ENCODE data around the gene FOSL1.

Gene FOSL1

DNA sequence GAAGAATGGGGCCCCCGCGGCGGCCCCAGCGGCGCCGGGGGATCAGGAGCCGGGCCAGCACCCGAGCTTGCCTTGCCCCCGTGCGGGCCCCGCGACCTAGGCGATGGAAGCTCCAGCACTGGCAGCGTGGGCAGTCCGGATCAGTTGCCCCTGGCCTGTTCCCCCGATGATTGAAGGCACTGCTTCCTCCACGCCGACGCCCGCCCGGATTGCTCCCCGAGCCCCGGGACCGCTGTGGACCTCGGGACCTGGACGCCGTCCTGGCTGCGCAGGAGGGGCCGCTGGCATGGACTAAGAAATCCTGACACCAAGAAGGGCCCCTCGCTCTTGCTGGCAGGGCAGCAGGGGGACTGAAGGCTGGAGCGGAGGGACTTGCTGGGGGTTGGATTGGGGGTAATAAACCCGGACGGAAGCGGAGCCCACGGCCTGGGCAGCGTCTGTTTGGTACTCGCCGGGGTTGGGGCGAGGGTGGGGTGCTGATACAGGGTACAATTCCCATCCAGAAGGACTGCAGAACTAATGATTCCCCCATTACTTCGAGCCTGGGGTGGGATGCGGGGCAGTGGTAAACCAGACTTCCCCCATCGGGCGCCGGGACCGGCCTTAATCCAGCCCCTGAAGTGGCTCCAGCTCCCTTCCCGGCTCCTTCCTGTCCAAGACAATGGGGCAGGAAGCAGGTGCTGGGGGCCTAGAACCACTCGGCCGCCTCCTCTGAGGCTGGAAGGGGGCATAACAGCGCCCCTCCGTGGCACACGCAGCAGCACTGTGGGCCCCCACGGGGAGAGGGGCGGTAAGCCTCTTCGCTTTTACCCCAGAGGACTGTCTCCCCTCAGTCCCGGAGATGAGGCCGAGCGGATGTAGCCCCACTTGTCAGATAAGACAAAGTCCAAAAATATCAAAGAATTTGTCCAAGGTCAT is 8.7 kb downstream of the FOSL1 start:
- H3K18ac ChIP-seq (ENCODE audit: low read length), result peak overlapping the region; percentile 91
- H3K27ac ChIP-seq (ENCODE audit: low read depth, low read length), result no peak overlapping the region
- H2AK5ac ChIP-seq (ENCODE audit: low read length), result peak overlapping the region; percentile 60
- H2BK5ac ChIP-seq (ENCODE audit: low read depth, low read length, poor library complexity), result peak overlapping the region; percentile 24
- H3K79me1 ChIP-seq (ENCODE audit: low read length), result peaks cover 24% of the 10 kb centered on the region
- H3K23ac ChIP-seq (ENCODE audit: low read length), result no peak overlapping the region
- peak overlapping the region; percentile 69 for H4K8ac ChIP-seq (ENCODE audit: low read depth, low read length)
- peak overlapping the region; percentile 68 for H4K12ac ChIP-seq (ENCODE audit: low read depth, low read length)
- H3K4me3 ChIP-seq (ENCODE audit: low read depth, low read length), result peak overlapping the region; percentile 69
- H3K9me3 ChIP-seq (ENCODE audit: insufficient read depth, low read depth, low read length), result no peaks in the 10 kb centered on the region
- H3K4me1 ChIP-seq (ENCODE audit: control insufficient read depth in 1 of 2, insufficient read depth in 2 of 2, low read length in 2 of 2), result peaks cover 13 to 26% of the 10 kb centered on the region in 2 experiments
- DNase-seq, result no peak
- no peak overlapping the region for H2BK12ac ChIP-seq (ENCODE audit: low read length)
- no peaks in the 10 kb centered on the region for H3K27me3 ChIP-seq (ENCODE audit: insufficient read depth, low read length)
- peak overlapping the region; percentile 57 for H3K4ac ChIP-seq (ENCODE audit: low read depth, low read length)
- H2BK120ac ChIP-seq (ENCODE audit: insufficient read depth, low read length, poor library complexity), result peak overlapping the region; percentile 59
- H3K79me2 ChIP-seq (ENCODE audit: control insufficient read depth, insufficient read depth, low read length, poor library complexity), result peaks cover 11% of the 10 kb centered on the region
- H3K4me2 ChIP-seq (ENCODE audit: low read length), result peak overlapping the region; percentile 96
- H3K9ac ChIP-seq (ENCODE audit: low read length), result peak overlapping the region; percentile 3
- H3K14ac ChIP-seq (ENCODE audit: low read length), result peak overlapping the region; percentile 85
- peaks cover 4 to 14% of the 10 kb centered on the region in 2 experiments for H3K36me3 ChIP-seq (ENCODE audit: control insufficient read depth in 1 of 2, insufficient read depth in 2 of 2, low read length in 2 of 2)
- peak overlapping the region; percentile 89 for H2AFZ ChIP-seq (ENCODE audit: insufficient read depth, low read length, poor library complexity)
- H4K91ac ChIP-seq (ENCODE audit: low read depth, low read length), result peak overlapping the region; percentile 29
- WGBS (ENCODE audit: extremely low coverage, insufficient coverage, insufficient read length), result no CpG with 5 or more reads among the region's 57 CpGs

DNA sequence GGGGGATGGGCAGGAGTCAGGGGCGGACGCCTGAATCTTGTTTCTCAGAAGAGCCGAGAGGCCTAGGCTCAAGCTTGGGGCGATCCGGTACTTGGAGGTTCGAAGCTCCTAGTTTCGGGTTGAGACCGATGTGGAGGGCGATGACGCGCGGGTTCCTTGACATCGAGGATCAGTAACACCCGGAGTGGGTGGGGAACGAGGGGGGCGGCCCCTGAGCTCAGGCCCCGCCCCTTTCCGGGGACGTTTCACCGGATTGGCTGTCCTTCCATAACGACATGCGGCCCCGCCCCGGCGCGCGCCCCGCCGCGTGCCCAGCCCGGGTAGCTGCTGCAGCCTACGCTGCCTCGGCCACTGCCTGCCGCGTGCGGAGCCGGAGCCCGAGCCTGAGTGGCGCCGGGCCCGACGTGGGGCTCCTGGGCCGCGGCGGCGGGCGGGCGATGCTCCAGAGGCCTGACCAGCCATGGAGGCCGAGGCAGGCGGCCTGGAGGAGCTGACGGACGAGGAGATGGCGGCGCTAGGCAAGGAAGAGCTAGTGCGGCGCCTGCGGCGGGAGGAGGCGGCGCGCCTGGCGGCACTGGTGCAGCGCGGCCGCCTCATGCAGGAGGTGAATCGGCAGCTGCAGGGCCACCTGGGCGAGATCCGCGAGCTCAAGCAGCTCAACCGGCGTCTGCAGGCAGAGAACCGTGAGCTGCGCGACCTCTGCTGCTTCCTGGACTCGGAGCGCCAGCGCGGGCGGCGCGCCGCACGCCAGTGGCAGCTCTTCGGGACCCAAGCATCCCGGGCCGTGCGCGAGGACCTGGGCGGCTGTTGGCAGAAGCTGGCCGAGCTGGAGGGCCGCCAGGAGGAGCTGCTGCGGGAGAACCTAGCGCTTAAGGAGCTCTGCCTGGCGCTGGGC is 9.6 kb downstream of the FOSL1 start, which contains the start of gene CCDC85B:
Gene CCDC85B (plus strand): TSS at position 350 of the 895 bp plus-strand sequence. CDS start 111 bp downstream, at position 461.
- Histone ChIP-seq H3K9me3 (ENCODE audit: insufficient read depth, low read depth, low read length) (no peaks in the 10 kb centered on the region), H2BK5ac (ENCODE audit: low read depth, low read length, poor library complexity) (peak within 1 kb of the TSS; percentile 61), H2BK120ac (ENCODE audit: insufficient read depth, low read length, poor library complexity) (peak within 1 kb of the TSS; percentile 59), H2AFZ (ENCODE audit: insufficient read depth, low read length, poor library complexity) (peak within 1 kb of the TSS; percentile 89), H3K14ac (ENCODE audit: low read length) (peak within 1 kb of the TSS; percentile 85), H3K4ac (ENCODE audit: low read depth, low read length) (peak within 1 kb of the TSS; percentile 57), H3K4me3 (ENCODE audit: low read depth, low read length) (peak within 1 kb of the TSS; percentile 69), H3K18ac (ENCODE audit: low read length) (peak within 1 kb of the TSS; percentile 91), H3K36me3 (ENCODE audit: control insufficient read depth in 1 of 2, insufficient read depth in 2 of 2, low read length in 2 of 2) (peaks cover 9 to 16% of the 10 kb centered on the region in 2 experiments), H3K4me1 (ENCODE audit: control insufficient read depth in 1 of 2, insufficient read depth in 2 of 2, low read length in 2 of 2) (peaks cover 13 to 26% of the 10 kb centered on the region in 2 experiments), H4K91ac (ENCODE audit: low read depth, low read length) (peak within 1 kb of the TSS; percentile 29), H3K79me2 (ENCODE audit: control insufficient read depth, insufficient read depth, low read length, poor library complexity) (peaks cover 11% of the 10 kb centered on the region), H2AK5ac (ENCODE audit: low read length) (peak within 1 kb of the TSS; percentile 60), H2BK12ac (ENCODE audit: low read length) (peak within 1 kb of the TSS; percentile 25), H3K79me1 (ENCODE audit: low read length) (peaks cover 24% of the 10 kb centered on the region), H3K27me3 (ENCODE audit: insufficient read depth, low read length) (no peaks in the 10 kb centered on the region), H4K8ac (ENCODE audit: low read depth, low read length) (peak within 1 kb of the TSS; percentile 69), H3K4me2 (ENCODE audit: low read length) (peak within 1 kb of the TSS; percentile 96), H4K12ac (ENCODE audit: low read depth, low read length) (peak within 1 kb of the TSS; percentile 70), H3K23ac (ENCODE audit: low read length) (no peak within 1 kb of the TSS), H3K27ac (ENCODE audit: low read depth, low read length) (peak within 1 kb of the TSS; percentile 38), H3K9ac (ENCODE audit: low read length) (peak within 1 kb of the TSS; percentile 67)
- DNase-seq, result peak; percentile 95 to 97
- no CpG with 5 or more reads among the region's 94 CpGs for whole genome bisulfite sequencing (ENCODE audit: extremely low coverage, insufficient coverage, insufficient read length)

DNA sequence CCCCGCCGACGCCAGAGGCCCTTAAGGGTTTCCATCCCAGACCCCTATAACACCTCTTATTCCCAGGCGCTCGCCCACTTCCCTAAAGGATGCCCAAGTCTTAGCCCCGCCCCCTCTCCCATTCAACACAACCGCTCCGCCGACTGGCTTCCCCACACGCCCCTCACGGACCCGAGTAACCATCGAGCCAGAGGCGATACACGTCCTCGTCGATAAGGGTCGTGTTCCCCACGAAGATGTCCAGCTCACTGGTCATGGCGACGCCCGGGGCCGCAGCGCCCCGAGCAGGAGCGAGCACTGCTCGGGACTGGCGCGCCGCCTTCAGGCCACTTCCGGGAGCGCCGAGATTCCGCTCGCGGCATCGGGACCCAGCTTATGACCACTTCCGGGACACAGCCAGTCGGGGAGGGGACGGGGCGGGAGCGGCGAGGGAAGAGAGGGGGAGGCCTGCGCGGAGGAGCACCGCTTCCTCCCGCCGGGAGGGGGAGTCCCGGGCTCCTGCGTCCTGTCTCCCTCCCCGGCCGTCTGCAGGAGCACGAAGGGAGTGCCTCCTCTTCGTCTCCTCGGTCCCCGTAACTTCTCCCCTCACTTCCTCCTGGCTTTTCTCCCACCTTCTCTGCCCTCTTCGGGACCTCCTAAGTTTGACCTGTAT is 11.9 kb downstream of the FOSL1 start, which contains the start of gene FIBP:
Gene FIBP (minus strand): TSS at position 309 of the 652 bp plus-strand sequence. CDS start 53 bp downstream, at position 256.
- Histone ChIP-seq H3K36me3 (ENCODE audit: control insufficient read depth in 1 of 2, insufficient read depth in 2 of 2, low read length in 2 of 2) (peaks cover 31 to 37% of the 10 kb centered on the region in 2 experiments), H3K27ac (ENCODE audit: low read depth, low read length) (peak within 1 kb of the TSS; percentile 76), H4K91ac (ENCODE audit: low read depth, low read length) (peak within 1 kb of the TSS; percentile 69), H2AFZ (ENCODE audit: insufficient read depth, low read length, poor library complexity) (peak within 1 kb of the TSS; percentile 80), H2AK5ac (ENCODE audit: low read length) (peak within 1 kb of the TSS; percentile 14), H4K8ac (ENCODE audit: low read depth, low read length) (peak within 1 kb of the TSS; percentile 86), H2BK12ac (ENCODE audit: low read length) (peak within 1 kb of the TSS; percentile 19), H4K12ac (ENCODE audit: low read depth, low read length) (peak within 1 kb of the TSS; percentile 90), H3K14ac (ENCODE audit: low read length) (peak within 1 kb of the TSS; percentile 93), H3K23ac (ENCODE audit: low read length) (no peak within 1 kb of the TSS), H3K79me1 (ENCODE audit: low read length) (peaks cover 24% of the 10 kb centered on the region), H2BK120ac (ENCODE audit: insufficient read depth, low read length, poor library complexity) (peak within 1 kb of the TSS; percentile 73), H3K18ac (ENCODE audit: low read length) (peak within 1 kb of the TSS; percentile 87), H3K79me2 (ENCODE audit: control insufficient read depth, insufficient read depth, low read length, poor library complexity) (peaks cover 11% of the 10 kb centered on the region), H3K4me2 (ENCODE audit: low read length) (peak within 1 kb of the TSS; percentile 96), H3K9ac (ENCODE audit: low read length) (peak within 1 kb of the TSS; percentile 86), H3K9me3 (ENCODE audit: insufficient read depth, low read depth, low read length) (no peaks in the 10 kb centered on the region), H2BK5ac (ENCODE audit: low read depth, low read length, poor library complexity) (peak within 1 kb of the TSS; percentile 34), H3K4me1 (ENCODE audit: control insufficient read depth in 1 of 2, insufficient read depth in 2 of 2, low read length in 2 of 2) (peaks cover 13 to 26% of the 10 kb centered on the region in 2 experiments), H3K27me3 (ENCODE audit: insufficient read depth, low read length) (no peaks in the 10 kb centered on the region), H3K4me3 (ENCODE audit: low read depth, low read length) (peak within 1 kb of the TSS; percentile 92), H3K4ac (ENCODE audit: low read depth, low read length) (peak within 1 kb of the TSS; percentile 67)
- DNase-seq, result peak; percentile 95 to 97
- WGBS (ENCODE audit: extremely low coverage, insufficient coverage, insufficient read length), result no CpG with 5 or more reads among the region's 57 CpGs

Data from trophoblast cell (in vitro differentiated cells and primary cell).